Measurements from ENCODE around the gene ASB3.
"Not testable (repeated sequence)": the region's sequence is repeated elsewhere in the genome, so short reads cannot be mapped to it uniquely, and the experiment has no call there.

Gene ASB3

DNA sequence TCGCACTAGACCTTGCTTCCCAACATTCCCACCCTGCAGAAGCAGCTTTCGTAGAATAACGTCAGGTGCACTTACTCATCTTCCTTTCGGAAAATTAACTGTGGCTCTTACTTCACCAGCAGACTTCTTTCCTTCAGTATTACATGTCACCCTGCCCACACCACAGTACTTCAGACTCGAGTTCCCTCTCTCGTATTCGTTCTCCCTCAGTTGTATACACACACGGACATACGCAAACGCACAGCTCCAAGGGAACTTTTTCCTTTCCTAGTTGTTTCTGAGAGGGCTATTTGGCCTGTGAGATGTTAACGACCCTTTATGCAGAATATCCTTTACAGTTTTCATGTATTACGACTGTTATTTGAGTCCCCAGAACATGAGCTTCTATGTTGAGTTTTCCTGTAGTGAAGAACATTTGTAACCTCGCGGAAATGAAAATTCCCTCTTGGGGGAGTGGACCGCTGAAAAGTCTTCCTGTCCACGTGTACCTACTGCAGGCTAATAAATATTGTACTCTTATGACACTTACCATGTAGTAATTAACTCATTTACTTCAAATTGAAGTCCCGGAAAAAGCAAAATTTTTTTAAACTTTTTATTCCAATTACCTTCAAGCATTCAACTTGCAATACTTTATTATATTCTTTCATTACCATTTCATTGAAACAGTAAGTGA is 999 bp upstream of the ASB3 start:
- no peak for DNase-seq (ENCODE audit: low read depth in 2 of 2)

DNA sequence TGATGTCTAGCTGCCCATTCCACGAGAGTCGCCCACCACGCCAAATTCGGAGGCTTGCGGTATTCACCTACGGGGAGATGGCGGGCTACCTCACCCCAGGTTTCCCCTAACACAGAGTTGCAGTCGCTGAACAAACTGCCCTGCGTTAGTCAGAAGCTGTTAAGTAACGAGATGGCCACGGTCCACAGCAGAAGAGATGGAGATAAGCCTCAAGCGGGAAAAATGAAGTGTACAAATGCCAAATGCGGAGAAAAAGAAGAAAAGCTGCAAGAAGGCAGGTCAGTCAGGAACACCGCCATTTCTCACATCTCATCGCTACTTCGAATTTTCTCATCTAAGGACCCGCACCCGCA is 425 bp downstream of the ASB3 start:
- DNase-seq (ENCODE audit: low read depth in 2 of 2), result peak in 1 of 2 donors; percentile 8

DNA sequence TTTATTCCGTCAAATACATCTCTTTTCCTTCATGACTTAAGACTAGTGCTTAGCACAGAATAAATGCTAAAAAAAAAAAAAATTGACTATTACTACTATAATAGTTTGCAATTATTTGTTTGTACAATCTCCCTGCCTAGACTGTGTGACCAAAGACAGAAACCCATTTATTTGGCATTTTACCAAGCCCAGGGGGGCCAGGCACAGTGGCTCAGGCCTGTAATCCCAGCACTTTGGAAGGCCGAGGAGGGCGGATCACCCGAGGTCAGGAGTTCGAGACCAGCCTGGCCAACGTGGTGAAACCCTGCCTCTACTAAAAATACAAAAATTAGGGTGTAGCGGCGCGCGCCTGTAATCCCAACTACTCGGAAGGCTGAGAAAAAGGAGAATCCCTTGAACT is 1.4 kb downstream of the ASB3 start:
- no peak for DNase-seq (ENCODE audit: low read depth in 2 of 2)

DNA sequence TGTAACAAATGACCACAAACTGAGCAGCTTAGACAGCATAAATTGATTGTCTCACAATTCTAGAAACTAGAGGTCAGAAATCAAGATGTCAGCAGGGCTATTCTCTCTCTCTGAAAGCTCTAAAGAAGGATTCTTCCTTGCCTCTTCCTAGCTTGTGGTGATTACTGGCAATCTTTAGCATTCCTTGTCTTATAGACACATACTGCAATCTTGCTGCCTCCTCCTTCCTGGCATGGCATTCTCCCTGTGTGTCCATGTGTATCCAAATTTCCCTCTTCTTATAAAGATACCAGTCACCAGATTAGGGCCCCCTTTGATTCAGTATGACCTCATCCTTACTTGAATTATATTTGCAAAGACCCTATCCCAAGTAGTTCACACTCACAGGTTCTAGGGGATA is 2.3 kb downstream of the ASB3 start:
- no peak for DNase-seq (ENCODE audit: low read depth in 2 of 2)

DNA sequence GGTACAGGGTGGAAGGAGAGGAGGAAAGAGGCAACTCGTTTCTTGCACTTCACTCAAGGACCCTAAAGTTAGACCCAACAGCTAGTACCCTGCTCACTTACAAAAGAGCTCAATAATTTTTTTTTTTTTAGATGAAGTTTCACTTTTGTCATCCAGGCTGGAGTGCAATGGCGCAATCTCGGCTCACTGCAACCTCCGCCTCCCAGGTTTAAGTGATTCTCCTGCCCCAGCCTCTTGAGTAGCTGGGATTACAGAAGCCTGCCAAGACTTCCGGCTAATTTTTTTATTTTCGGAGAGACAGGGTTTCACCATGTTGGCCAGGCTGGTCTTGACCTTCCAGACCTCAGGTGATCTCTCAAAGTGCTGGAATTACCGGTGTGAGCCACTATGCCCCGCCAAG is 4.1 kb downstream of the ASB3 start:
- no peak for DNase-seq (ENCODE audit: low read depth in 2 of 2)

DNA sequence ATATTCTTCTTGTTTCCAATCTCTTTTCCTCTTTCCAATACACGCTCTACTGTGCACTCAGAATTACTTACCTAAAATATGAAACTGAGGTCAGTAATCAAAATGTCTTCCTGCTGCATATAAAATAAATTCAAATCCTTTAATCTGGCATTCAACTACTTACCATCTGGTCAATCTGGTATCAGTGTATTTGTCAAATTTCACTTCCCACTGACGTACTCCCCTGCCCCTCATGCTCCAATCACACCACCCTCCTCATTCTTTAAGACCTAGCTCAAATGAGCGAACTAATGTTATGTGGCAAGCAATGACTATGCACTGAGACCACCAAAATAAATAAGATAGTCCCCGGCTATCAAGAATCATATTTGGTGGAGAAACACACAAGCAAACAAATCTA is 6.7 kb downstream of the ASB3 start:
- DNase-seq (ENCODE audit: low read depth in 2 of 2), result no peak

DNA sequence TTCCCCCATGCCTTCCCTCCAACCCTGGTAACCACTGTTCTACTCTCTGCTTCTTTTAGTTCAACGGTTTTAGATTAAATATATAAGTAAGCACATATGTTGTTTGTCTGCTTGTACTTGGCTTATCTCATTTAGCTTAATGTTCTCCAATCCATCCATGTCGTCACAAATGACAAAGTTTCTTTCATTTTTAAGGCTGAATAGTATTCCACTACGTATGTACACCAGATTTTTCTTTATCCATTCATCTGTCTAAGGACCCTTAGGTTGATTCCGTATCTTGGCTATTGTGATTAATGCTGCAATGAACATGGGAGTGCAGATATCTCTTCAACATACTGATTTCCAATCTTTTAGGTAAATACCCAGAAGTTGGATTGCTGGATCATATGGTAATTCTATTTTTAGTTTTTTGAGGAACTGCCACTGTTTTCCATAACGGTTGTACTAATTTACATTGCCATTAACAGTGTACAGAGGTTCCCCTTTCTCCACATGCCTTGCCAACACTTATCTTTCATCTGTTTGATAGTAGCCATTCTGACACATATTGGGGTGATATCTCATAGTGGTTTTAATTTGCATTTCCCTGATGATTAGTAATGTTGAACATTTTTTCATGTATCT is 8.1 kb downstream of the ASB3 start:
- no peak for DNase-seq (ENCODE audit: low read depth in 2 of 2)

DNA sequence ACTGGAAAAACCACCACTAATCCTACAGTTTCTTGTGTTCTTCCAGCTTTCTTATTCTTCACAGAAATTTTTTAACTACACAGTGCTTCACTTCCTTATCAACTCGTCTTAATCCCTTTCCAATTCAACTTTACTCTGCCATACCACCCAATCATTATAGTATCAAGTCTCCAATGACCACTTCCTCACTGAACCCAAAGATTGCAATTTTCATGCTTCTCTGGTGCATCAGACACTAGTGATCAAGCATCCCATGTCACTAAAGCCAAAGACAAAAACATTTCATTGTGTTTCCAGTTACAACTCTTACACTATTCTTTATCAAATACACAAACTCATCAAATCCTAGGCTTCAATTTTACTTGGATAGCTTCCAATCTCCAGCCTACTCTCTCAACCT is 9.6 kb downstream of the ASB3 start:
- no peak for DNase-seq (ENCODE audit: low read depth in 2 of 2)

DNA sequence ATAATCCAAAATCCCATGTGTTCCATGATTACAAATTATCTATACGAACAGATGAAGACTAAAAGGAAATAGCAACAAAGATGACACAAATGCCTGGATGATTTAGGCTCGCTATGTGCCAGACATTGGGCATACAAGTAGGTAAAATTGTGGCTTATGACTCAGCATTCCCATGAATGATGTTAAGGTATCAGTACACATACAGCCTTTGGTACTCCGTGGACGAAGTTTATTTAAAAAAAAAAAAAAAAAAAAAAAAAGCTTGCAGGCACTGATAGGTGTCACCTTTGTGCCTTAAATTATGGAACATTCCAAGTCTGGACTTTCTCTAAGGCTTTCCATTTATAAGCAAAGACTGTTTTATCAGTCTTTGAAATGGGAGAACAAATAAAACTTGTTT is 16.5 kb downstream of the ASB3 start:
- no peak for DNase-seq (ENCODE audit: low read depth in 2 of 2)

DNA sequence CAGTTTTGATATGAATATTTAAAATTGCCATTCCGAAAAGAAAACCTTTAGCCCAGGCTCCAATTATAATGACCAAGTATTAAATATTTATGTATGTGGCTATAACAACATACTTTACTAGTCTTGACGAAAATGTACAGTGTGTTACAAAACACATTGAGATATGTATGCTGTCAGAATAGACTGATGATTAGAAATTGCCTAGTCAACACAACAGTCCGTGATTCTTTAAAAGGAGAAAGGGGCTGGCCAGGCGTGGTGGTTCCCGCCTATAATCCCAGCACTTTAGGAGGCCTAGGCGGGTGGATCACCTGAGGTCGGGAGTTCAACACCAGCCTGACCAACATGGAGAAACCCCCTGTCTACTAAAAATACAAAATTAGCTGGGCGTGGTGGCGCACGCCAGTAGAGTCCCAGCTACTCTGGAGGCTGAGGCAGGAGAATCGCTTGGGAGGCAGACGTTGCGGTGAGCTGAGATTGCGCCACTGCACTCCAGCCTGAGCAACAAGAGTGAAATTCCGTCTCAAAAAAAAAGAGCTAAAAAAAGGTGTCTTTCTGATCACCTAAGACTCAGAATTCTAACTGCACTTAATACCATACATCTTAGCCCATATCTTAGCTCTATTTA is 17.3 kb downstream of the ASB3 start:
- no peak for DNase-seq (ENCODE audit: low read depth in 2 of 2)

DNA sequence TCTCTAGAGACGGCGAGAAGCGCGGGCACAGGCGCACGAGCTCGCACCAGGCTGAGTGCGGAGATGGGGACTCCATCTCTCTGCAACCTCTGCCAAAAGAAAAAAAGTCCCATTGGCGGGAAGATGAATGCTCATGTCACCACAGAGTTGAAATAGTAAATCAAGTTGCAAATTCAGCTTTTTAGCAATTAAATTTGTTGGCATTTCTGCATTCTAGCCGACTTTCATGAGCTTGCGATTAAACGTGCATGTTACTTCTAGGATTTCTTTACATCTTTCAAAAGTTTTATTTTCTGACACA is 18.6 kb downstream of the ASB3 start:
- DNase-seq (ENCODE audit: low read depth in 2 of 2), result no peak

DNA sequence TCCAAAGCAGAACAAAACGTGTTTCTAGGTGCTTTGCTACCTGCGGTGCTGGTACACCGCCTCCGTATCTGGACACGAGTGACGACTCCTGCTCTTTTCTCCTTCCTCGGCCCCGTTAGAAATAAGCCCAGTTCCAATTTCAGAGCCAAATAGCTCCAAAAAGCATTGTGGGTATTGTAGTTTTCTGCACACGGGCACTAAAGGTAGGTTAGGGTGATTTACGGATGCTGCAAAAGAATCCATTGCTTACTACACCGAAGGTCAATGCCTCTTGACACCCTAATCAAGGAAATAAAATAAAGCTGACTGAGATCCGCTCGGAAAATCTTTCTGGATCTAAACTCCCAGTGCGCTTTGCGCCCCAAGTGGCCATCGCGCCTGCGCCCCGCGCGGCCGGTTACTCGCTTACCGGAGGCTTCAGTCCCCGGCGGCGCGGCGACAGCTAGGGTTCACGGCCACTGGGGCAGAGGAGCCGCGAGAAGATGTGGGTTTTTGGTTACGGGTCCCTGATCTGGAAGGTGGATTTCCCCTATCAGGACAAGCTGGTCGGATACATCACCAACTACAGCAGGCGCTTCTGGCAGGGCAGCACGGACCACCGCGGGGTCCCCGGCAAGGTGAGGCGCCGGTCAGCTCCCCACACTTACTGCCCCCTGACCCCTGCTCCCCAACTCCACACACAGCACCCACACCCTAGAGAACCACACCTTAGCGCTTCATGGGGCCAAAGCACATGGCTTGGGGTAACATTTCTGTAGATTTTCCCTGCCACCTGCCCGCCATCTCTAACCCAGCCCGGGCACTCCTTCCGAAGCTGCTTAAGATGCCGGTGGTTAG is 19.1 kb downstream of the ASB3 start, which contains the start of gene CHAC2:
Gene CHAC2, plus strand, starts transcription at position 400 of the 837 bp plus-strand sequence. Its CDS starts 83 bp downstream, at position 483.
- peak; percentile 67 to 75 for DNase-seq (ENCODE audit: low read depth in 2 of 2)

DNA sequence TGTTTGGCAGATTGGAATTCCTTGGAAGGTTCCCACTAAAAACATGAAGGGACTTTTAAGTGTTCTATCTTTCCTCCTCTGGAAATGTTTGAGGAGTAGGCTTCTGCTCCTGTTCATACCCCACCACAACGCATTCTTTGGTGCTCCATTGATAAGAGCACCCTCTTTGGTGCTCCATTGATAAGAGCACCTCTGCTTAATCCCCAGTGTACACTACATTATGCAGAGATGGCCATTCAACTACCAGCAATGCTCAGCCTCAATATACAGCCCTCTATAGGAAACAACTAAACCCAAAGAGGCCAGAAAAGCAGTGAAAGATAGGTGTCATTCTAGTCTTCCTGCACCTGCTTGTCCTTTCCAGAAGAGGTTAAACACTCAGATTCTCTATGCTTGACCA is 21.0 kb downstream of the ASB3 start:
- DNase-seq (ENCODE audit: low read depth in 2 of 2), result no peak

DNA sequence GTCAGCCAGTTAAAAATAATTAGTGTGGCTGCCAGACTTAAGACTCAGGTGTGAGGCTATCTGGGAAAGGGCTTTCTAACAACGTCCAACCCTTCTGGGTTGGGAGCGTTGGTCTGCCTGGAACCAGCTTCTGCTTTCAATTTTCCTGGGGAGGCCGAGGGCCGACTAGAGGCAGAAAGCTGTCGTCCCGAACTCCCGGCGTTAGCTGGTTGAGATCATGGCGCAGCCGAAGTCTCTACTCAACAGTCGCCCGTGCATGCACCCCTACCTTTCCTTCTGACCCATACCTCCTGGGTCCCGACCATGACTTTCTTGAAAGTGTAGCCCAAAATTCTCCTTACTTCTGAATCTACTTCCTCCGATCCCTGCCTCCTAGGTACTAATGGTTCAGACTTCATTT is 29.5 kb downstream of the ASB3 start:
- DNase-seq (ENCODE audit: low read depth in 2 of 2), result not testable (repeated sequence)

DNA sequence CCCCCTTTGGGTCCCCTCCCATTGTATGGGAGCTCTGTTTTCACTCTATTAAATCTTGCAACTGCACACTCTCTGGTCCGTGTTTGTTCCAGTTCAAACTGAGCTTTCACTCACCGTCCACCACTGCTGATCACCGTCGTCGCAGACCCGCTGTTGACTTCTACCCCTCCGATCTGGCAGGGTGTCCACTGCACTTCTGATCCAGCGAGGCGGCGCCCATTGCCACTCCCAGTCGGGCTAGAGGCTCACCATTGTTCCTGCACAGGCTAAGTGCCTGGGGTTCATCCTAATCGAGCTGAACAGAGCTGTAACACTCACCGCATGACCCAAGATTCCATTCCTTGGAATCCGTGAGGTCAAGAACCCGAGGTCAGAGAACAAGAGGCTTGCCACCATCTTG is 30.1 kb downstream of the ASB3 start:
- DNase-seq (ENCODE audit: low read depth in 2 of 2), result no peak

DNA sequence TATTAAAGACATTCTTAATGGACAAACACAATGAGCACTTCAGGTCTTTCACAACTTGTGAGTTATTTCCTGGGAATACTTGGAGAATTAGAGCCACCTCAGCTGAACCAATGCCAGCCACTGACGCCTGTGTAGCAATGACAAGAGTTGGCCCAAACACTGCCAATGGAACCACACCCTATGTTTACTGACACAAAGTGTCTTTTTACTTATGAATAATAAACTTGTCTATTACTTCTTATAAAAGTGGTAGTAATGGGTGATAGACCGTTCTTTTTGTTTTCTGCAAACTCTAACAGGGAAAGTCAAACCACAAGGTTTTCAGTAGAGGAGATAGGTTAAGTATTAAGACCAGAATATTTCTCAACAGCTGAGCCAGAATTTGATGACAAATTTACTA is 31.6 kb downstream of the ASB3 start:
- DNase-seq (ENCODE audit: low read depth in 2 of 2), result no peak

DNA sequence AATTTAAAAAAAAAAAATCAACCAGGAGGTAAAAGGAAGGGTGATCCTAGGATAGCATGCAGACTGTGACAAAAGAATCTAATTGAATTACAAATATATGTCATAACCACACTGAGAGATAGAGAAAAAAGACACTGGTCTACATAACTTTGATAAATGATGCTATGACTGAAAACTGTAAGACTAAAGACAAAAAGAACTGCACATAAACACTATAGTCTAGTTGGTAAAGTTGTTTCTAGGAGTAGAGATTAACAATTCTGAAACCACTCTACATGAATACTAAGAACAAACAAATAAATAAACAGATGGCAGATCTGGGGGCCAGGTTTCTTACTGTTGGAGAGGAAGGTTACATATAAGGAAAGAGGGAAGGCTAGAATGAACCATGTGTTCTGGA is 33.7 kb downstream of the ASB3 start:
- DNase-seq (ENCODE audit: low read depth in 2 of 2), result no peak

DNA sequence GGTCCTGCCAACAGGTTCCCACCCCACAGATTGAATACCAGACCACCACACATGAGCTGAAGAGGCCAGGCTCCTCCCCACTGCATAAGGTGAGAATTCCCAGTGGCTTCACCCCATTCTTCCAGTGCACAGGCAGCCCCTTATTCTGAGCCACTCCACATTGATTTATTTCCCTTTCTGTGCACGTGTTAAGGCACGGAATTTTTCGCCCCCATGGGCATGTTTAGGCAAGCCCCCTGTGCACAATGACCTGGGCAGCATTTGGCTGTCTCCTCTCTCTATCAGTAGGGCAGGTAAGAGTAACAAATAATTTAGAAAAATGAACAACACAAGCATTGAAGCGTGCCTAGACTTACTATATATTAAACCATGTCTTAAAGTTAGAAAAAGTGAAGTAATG is 34.4 kb downstream of the ASB3 start:
- no peak for DNase-seq (ENCODE audit: low read depth in 2 of 2)

DNA sequence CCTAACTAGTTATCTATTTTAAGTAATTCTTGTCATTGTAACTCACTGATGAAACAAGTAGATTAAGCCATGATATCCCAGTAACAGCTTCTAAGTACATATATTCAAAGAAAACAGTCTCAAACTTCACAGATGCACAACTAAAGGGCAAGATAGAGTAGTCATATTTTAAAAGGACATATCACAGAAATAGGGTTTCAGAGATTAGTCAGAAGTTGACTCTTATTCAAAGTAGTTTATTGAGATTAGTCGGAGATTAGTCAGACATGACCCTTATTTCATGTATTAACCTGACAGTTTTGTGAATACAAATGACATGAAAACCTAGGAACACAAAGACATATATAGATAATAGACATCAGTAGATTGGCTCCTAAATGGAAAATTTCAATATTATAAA is 35.0 kb downstream of the ASB3 start:
- no peak for DNase-seq (ENCODE audit: low read depth in 2 of 2)

DNA sequence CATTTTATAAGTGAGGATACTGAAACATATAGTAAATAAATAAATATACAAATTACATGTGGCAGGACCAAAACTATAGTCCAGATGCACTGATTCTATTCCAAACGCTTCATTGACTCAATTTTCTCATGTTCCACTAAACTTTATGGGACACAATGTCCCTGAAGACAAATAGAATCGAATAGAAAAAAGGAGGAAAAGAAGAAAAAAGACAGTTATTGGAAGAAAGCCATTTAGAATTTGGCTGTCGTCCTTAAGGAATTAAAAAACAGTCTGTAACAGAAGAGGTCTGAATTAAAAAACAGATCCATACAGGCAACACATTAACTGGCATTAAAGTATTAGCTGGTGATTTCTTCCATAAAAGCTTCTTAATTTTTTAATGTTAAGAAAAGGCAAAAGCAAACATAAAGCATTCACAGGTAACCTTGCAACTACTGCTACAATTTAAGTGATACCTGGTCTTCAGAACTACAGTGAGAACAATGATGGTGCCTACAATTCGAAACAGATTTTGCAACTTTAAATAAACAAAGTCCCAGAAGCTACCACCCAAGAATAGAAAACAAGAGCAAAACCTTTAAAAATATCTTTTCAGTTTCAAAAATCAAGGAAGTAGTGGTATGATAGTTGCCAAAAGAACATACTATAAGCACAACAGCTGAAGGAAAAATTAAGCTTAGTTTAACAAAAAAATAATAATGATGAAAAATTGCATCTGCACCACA is 36.5 kb downstream of the ASB3 start:
- no peak for DNase-seq (ENCODE audit: low read depth in 2 of 2)

DNA sequence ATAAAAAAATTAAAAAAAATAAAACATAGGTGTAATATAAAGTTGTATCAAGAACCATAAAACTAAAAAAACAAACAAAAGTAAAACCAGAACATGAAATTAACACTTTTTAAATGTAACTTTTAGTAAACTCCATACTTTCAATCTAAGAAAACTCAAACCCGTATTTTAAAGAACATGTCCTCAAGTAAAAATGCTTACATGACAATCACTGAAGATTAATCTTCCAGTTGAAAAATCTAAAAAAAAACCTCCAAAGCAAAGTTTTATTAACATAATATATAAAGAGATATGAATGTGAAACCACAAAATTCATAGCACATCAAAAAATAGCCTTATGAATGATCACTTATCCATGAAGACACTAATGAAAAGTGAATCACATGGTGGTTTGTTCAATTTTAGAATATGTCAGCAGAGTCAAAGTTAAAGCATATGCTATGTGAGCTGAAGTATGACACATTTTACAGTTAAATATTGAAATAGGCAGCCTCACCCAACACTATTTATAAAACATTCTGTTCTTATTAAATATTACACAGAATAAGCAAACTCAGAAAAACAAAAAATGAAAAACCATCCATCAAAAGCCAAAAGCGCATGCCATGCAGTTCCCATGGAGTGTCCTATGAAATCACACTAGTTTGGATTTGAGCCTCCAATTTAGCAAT is 42.2 kb downstream of the ASB3 start:
- no peak for DNase-seq (ENCODE audit: low read depth in 2 of 2)

DNA sequence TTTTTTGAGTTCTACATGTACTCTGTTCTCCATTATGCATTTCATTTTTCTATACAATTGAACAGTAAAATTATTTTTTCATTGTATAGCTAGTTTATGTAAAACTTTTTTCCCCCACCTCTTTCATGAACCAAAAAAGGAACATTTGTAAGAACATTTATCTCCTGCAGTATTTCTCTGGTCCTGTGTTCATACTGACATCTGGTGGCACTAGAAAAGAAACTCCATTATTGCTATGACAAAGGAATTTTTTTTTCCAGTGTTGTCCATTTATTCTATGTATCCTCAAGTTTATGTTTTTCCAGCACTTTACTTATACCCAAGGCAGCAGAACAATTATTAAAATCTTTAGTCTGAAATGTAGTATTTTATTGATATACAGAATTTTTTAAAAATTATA is 46.6 kb downstream of the ASB3 start:
- no peak for DNase-seq (ENCODE audit: low read depth in 2 of 2)

Measured in stimulated activated CD8-positive, alpha-beta memory T cell treated with anti-CD3 and anti-CD28 coated beads, Interleukin-7, amount 100 ng/mL, for 4 hours (primary cell).